Measurements from ENCODE around the gene ZBTB7C. TPM values are rescaled to one million over a fixed set of nuclear protein-coding genes. Genes with fewer than 3 reads are reported as not detected.

ZBTB7C gene
- polyA plus RNA-seq, 1 of the 3 experiments (the other 2 are of a cell fraction), result 0.05 TPM

GRCh38 chr18:48345596-48345995 lies 63.6 kb downstream of the ZBTB7C start:
- H2AFZ ChIP-seq (ENCODE audit: low read depth), result no peak overlapping the region
- H3K9me3 ChIP-seq, result no peaks in the 10 kb centered on the region
- H3F3A ChIP-seq (replicated peaks; ENCODE audit: insufficient read depth), result no peaks in the 10 kb centered on the region
- H3K4me1 ChIP-seq (ENCODE audit: control insufficient read depth in 1 of 2, insufficient read depth in 2 of 2, low read depth in 1 of 2, low read length in 1 of 2), result peaks cover 0 to 54% of the 10 kb centered on the region in 2 experiments; a peak in 1 of 4 replicates
- H3K4me3 ChIP-seq (ENCODE audit: low read depth in 2 of 2, low read length in 1 of 2), result no peak overlapping the region
- H3K27ac ChIP-seq (ENCODE audit: low read depth in 2 of 2, low read length in 1 of 2), result no peak overlapping the region
- CTCF ChIA-PET, result interaction anchor here (1.0 to 3.2 kb wide), 4 partner anchors 9 to 205 kb away, joined by 3 to 20 read pairs (median 3); no protein-coding TSS in a partner anchor
- no peak overlapping the region for H3K9ac ChIP-seq
- POLR2A ChIA-PET, result interaction anchor here (1.2 kb wide), 1 partner anchor 51 kb away, joined by 3 read pairs; no protein-coding TSS in a partner anchor
- H3K36me3 ChIP-seq (replicated peaks in 1 of 2; ENCODE audit: control insufficient read depth in 1 of 2, insufficient read depth in 2 of 2, low read length in 1 of 2), result no peaks in the 10 kb centered on the region
- 89% methylated on average over 1 of the region's 2 CpGs for WGBS (ENCODE audit: low lambda C conversion rate)
- no peaks in the 10 kb centered on the region for H4K20me1 ChIP-seq (ENCODE audit: insufficient read depth)
- H3K79me2 ChIP-seq (ENCODE audit: insufficient read depth), result no peaks in the 10 kb centered on the region
- H3K9me2 ChIP-seq, result no peaks in the 10 kb centered on the region
- H3K4me2 ChIP-seq, result no peak overlapping the region
- TF ChIP-seq RAD21 (IDR thresholded peaks at IDR 0.05; ENCODE audit: low read length) (peak; percentile 63), TEAD4 (IDR thresholded peaks at IDR 0.05; ENCODE audit: borderline replicate concordance, insufficient read depth) (no peak), SMC3 (IDR thresholded peaks at IDR 0.05; ENCODE audit: low read depth, low read length) (peak; percentile 61), CTCF (IDR thresholded peaks at IDR 0.05) (peak; percentile 54), MEF2A (IDR thresholded peaks at IDR 0.05; ENCODE audit: borderline replicate concordance, low read depth) (no peak)
- DNase-seq, result no peak
- H3K27me3 ChIP-seq (ENCODE audit: insufficient read depth), result peaks cover 13% of the 10 kb centered on the region

- Histone ChIP-seq H3K27ac (ENCODE audit: low read depth in 2 of 2, low read length in 1 of 2) (peak overlapping the region in 1 of 2 experiments; percentile 85; a peak in 2 of 4 replicates), H3K4me3 (ENCODE audit: low read depth in 2 of 2, low read length in 1 of 2) (no peak overlapping the region), H4K20me1 (ENCODE audit: insufficient read depth) (no peaks in the 10 kb centered on the region), H3K36me3 (replicated peaks in 1 of 2; ENCODE audit: control insufficient read depth in 1 of 2, insufficient read depth in 2 of 2, low read length in 1 of 2) (no peaks in the 10 kb centered on the region), H3K9ac (no peak overlapping the region), H3K79me2 (ENCODE audit: insufficient read depth) (no peaks in the 10 kb centered on the region), H3F3A (replicated peaks; ENCODE audit: insufficient read depth) (no peaks in the 10 kb centered on the region), H2AFZ (ENCODE audit: low read depth) (no peak overlapping the region), H3K9me3 (no peaks in the 10 kb centered on the region), H3K9me2 (no peaks in the 10 kb centered on the region), H3K4me1 (ENCODE audit: control insufficient read depth in 1 of 2, insufficient read depth in 2 of 2, low read depth in 1 of 2, low read length in 1 of 2) (peaks cover 0 to 39% of the 10 kb centered on the region in 2 experiments; a peak in 1 of 4 replicates), H3K27me3 (ENCODE audit: insufficient read depth) (peaks cover 19% of the 10 kb centered on the region), H3K4me2 (no peak overlapping the region)
- POLR2A ChIA-PET, result interaction anchor here (0.9 kb wide), 1 partner anchor 182 kb away, joined by 3 read pairs; no protein-coding TSS in a partner anchor
- CTCF ChIA-PET, result interaction anchor here (0.9 to 2.2 kb wide), 6 partner anchors 25 to 161 kb away, joined by 3 to 15 read pairs (median 5); no protein-coding TSS in a partner anchor
- no peak for DNase-seq
- WGBS (ENCODE audit: low lambda C conversion rate), result 75% methylated on average over 6 of the region's 6 CpGs
- TF ChIP-seq YY1 (IDR thresholded peaks at IDR 0.05; ENCODE audit: low read depth) (no peak), CHD2 (IDR thresholded peaks at IDR 0.05; ENCODE audit: low read length, partially characterized antibody) (no peak), NFIC (IDR thresholded peaks at IDR 0.05; ENCODE audit: borderline replicate concordance) (no peak), FOXM1 (IDR thresholded peaks at IDR 0.05; ENCODE audit: low read depth) (no peak), RCOR1 (IDR thresholded peaks at IDR 0.05; ENCODE audit: low read length) (no peak), MXI1 (IDR thresholded peaks at IDR 0.05; ENCODE audit: low read depth, low read length) (no peak), FOSL2 (IDR thresholded peaks at IDR 0.05; ENCODE audit: borderline replicate concordance, low read depth) (no peak), PBX3 (IDR thresholded peaks at IDR 0.05) (no peak), TEAD4 (IDR thresholded peaks at IDR 0.05; ENCODE audit: borderline replicate concordance, insufficient read depth) (no peak), SIN3A (IDR thresholded peaks at IDR 0.05; ENCODE audit: borderline replicate concordance, low read depth, low read length) (no peak), MAX (IDR thresholded peaks at IDR 0.05; ENCODE audit: low read depth) (no peak), GABPA (IDR thresholded peaks at IDR 0.05; ENCODE audit: low read depth) (no peak), POLR2AphosphoS5 (IDR thresholded peaks at IDR 0.05; ENCODE audit: low read depth, low read length) (no peak), RFX5 (IDR thresholded peaks at IDR 0.05; ENCODE audit: low read length) (no peak), SMC3 (IDR thresholded peaks at IDR 0.05; ENCODE audit: low read depth, low read length) (no peak), GATA2 (CRISPR knock-in tag; IDR thresholded peaks at IDR 0.05) (no peak), MEF2A (IDR thresholded peaks at IDR 0.05; ENCODE audit: borderline replicate concordance, low read depth) (no peak)
Observed at GRCh38 chr18:48342581-48342980, 66.6 kb downstream of the ZBTB7C start.

Data from SK-N-SH (cell line).